OCI-M2 (cell line): ENCODE results near the gene GAL3ST2.
"Not testable (repeated sequence)": the region's sequence is repeated elsewhere in the genome, so short reads cannot be mapped to it uniquely, and the experiment has no call there.

Source experiments
- DNase-seq: peaks from one replicate; lab custom pipeline; 2025; ENCODE audit not compliant: unreplicated experiment; lab: John Stamatoyannopoulos, UW

Gene GAL3ST2

DNA sequence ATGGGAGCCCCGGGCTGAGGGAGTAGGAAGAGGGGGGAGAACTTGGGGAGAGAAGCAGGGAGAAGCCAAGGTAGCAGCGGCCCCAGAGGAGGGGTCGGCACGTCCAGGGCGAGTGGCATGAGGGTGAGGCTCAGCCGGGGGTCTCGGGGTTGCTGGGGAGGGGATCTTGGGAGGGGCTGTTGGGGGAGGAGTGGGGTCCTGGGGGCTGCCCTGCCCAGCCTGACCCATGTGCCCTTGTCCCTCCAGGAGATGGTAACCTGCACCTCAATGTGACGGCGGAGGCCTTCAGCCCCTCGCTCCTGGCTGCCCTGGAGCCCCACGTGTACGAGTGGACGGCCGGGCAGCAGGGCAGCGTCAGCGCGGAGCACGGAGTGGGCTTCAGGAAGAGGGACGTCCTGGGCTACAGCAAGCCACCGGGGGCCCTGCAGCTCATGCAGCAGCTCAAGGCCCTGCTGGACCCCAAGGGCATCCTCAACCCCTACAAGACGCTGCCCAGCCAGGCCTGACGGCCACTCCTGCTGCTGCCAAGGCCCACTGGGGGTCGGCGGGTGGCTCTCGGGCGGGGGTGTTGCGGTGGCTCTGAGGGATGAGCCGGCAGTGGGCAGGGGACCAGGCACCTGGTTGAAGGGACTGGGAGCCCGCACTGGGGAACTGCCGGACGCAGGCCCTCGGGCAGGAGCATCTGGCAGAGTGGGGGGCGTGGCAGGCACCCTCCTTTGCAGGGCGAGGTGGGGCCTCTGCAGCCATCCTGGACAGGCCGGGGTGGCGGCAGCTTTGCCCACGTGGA, 9.0 kb upstream of the GAL3ST2 start:
- no peak for DNase-seq

DNA sequence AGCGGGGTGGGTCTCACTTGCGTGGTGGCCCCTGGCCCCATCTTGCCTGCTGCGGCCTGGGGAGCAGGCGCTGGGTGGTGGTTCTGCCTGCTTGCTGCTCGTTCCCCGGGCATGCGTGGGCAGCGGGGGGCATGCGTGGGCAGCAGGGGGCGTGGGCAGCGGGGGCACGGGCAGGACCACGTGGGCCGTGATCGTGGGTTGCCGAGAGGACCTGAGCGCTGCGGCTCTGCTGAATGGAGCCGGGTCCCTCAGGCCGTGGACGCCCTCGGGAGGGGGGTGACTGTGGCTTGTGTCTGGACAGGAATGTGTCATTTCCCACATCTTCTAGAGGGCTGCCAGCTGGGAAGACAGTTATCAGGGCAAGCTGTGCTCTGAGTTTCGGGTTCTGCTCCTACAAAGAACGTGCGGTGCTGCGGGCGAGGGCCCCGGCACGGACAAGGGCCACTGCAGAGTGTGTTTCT, 8.3 kb upstream of the GAL3ST2 start:
- DNase-seq = no peak

DNA sequence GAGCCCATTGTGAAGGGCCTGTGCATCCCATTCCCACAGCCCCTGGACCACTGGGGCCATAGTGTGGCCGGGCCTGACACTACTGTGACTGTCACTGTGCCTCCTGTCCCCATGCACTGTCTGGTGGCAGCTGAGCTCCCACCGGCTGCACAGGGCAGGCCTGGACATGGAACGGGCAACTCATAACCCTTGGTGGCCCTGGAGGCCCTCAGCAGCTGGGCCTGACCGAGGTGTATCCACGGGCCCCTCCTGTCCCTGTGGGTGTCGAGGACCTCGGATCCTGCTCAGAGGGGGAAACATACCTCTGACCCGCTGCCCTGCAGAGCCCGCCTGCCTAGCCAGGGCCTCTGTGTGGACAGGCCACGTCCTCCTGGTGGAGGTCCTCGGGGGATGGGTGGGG, 7.8 kb upstream of the GAL3ST2 start:
- no peak for DNase-seq

- DNase-seq = no peak
These were observed 6.8 kb upstream of the GAL3ST2 start for GRCh38 chr2:241769819-241770184.

DNA sequence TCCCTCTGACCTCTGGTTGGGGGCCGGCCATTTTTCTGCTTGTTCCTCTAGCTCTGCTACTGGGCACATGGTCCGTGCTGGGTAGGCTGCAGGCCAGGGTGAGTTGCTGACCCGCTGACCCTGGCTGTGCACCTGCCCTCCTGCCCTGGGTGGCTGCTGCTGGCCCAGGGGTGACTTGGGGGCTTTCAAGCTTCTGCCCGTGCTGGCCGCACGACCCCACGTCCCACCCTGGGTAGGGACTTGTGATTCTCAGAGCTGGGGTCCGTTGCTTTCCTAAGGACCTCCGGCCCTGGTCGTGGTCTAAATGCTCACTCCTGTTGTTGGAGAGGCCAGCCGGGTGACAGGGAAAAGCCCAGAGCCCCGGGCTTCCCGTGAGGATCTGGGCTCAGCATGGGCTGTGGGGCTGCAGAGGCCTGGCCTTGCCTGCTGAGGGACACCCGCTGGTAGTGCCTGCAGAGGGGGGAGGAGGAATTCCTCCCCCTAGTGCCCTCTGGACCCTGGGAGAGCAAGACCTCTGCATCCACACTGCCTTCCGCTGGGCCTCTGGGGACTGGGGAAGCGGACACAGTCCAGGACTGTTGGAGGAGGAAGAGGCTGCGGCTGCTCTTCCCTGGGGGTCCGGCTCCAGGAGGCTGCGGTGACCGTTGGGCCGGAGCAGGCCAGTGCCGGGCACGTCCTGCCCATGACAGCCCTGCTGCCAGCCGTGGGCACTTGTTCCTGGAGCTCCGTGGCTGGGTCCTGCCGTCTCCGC, 6.3 kb upstream of the GAL3ST2 start:
- no peak for DNase-seq

DNA sequence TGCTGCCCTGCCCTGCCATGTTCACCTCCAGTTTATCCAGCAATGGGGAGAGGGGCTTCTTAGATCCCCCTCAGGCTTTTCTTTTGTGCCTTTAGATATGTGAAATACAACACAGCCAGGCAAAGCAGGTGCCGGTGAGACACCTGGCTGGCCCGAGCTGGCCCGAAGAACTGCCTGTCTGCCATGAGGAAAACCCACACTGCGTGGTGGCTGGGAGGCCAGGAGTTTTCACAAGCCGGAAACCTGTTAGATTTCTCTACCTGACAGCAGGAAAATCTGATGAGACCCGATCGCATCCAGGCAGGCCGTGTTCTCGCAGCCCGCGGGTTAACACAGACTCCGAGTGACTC, 5.7 kb upstream of the GAL3ST2 start:
- no peak for DNase-seq

DNA sequence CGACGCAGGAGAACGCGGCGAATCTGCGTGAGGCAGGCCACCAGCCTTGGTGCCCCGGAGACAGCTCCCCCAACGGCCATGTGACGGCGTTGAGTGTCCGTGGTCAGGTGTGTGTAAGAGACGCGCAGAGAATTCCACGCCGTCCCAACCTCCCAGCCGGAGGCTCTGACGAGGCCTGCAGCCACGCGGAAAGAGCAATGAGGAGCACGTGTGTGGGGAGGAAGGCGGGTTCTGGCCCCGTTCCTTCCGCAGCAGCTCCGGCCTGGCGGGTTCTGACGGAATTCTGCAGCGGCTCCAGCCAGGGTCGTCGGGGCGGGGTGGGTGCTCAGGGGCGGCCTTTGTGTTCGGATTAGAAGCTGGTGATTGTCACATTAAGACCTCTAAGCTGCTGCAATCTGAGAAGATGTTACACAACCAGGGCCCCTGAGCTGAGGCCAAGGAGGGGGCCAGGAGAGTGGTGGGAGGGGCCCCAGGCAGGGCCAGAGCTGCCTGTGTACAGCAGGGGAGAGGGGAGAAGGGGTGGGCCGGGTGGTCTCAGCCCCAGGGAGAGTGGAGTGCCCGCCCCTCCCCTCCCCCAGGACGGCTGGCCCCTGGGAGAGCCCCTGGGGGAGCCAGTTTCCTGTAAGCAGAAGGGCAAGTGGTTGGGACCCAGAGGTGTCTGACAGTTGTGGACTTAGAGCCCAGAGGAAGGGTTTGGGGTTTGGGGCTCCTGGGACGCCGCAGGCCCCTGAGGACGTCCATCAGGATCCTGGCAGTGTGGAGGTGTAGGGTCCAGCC, 5.1 kb upstream of the GAL3ST2 start:
- DNase-seq = no peak

DNA sequence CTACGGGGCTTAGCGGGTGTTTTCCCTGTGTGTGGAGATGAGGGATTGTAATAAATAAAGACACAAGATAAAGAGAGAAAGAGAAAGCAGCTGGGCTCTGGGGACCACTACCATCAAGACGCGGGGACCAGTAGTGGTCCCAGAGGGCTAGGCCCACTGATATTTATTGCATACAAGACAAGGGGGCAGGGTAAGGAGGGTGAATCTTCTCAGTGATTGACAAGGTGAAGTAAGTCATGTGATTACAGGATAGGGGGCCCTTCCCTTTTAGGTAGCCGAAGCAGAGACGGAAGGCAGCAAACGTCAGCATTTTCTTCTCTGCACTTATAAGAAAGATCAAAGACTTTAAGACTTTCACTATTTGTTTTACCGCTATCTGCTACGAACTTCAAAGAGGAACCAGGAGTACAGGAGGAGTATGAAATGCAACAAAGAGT, 4.5 kb upstream of the GAL3ST2 start:
- DNase-seq = no peak

DNA sequence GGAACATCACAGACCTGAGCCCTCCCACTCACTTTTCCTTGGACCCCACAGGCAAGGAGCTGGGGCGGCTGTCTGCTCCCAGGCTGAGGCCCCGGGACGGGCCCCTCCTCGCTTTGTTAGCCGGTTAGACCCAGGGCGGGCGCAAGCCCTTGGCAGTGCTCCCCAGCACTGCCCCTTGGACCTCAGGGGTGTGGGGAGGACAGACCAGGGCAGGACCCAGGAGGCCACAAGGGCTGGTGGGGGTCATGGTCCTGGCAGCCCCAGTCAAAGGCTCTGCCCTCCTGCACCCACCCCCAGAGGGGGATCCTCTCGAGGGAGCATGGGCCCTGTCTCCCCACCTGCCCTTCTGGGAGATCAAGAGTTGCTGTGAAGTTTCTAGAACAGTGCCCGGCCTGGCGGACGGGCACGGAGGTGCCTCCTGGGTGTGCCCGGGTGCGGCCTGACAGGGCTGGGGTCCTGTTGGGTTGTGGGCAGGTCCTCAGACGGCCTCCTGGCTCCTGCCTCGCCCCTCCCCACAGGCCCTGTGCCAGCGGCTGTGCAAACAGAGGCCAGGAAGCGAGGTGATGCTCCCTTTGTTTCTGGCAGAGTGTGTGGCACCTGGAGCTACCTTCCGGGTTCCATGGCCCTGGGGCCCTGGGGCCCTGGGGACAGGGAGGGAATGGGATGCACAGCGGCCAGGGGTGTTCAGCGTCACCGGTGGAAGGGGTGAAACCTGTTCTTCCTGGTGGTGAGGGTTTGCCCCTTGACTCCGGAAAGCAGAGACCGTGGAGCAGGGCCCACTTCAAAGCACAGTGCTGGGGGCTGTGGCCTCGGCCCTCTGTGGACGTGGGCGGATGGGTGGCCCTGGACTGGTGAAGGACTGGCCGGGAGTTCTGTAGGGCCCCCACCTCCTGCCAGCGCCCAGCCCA, 2.9 kb upstream of the GAL3ST2 start:
- no peak for DNase-seq

DNA sequence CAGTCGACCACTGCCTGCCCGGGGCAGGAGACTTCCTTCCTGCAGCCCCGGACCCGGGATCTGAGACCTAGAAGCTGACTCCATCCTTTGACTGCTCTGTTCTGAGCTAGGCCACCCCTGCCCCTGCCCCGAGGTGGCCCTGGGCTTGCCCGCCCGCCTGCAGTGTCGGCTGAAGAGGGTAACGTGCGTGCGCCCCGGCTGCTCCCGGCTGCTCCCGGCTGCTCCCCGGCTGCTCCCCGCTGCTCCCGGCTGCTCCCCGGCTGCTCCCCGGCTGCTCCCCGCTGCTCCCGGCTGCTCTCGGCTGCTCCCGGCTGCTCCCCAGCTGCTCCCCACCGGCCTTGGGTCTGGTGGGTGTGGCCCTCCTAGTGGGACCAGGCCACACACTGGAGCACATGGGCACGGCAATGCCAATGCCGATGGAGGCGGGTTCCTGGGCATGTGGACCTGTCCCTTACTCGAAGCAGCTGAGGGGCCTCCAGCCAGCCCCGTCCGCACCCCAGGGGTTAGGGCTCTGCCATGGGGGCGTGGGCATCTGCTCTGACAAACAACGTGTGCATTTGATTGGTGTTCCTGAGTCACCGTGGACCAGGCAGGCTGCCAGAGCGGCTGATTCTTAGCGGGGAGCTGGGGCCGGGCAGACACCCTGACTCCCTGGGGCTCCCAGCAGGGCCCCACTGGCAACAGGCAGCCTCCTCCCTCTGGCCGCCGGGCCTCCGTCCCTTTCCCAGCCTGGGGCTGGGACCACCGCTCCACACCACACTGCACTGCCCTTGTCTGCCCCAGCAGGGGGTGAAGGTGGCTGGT, 2.0 kb upstream of the GAL3ST2 start:
- DNase-seq = no peak

- no peak for DNase-seq
These were observed 1.1 kb upstream of the GAL3ST2 start for GRCh38 chr2:241775223-241776177.

- no peak for DNase-seq
These were observed 606 bp downstream of the GAL3ST2 start for GRCh38 chr2:241777170-241777685.

GRCh38 chr2:241777686-241778627, 1.3 kb downstream of the GAL3ST2 start:
- DNase-seq = no peak

DNA sequence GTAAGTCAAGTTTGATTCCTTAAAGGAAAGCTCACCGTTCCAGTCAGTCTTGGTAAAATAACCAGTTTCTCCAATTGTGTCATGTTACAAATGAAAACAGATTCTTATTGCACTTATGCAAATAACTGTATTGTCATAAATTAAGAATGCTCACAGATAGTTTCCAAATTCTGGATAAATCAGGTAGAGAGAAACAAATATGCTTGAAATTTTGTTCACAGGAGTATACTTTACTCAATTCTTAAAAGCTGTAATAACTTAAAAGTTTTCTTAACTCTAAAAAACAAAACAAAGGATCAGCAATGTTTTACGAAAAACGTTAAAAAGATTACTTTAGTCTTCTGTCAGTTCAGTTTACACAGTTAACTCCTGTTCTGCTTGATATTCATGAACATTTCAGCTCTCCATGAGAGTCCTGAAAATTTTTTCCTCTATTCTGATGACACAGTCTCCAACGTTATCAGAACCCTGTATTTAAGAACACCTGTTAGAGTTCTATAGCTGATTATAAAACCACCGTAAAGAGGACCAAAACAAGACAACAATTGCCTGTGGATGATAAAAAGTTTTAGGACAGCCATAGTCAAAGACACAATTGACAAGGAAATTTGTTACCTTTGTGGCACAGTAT, 4.4 kb downstream of the GAL3ST2 start:
- DNase-seq = no peak

GRCh38 chr2:241782053-241782452, 5.4 kb downstream of the GAL3ST2 start:
- DNase-seq = not testable (repeated sequence)

- no peak for DNase-seq
These were observed 11.5 kb downstream of the GAL3ST2 start for GRCh38 chr2:241788135-241788534.

GRCh38 chr2:241788572-241788971, 11.9 kb downstream of the GAL3ST2 start:
- no peak for DNase-seq
